HG02588 (cell line): ENCODE results near the gene RASIP1.
"Not testable (repeated sequence)": the region's sequence is repeated elsewhere in the genome, so short reads cannot be mapped to it uniquely, and the experiment has no call there.

Experiments
- ATAC-seq: cut with Tn5 transposase; IDR thresholded peaks from one replicate; pipeline ENCODE4 v1.9.1; 2021; ENCODE audit warnings: mild to moderate bottlenecking, moderate library complexity; ENCODE audit not compliant: unreplicated experiment

RASIP1 gene

DNA sequence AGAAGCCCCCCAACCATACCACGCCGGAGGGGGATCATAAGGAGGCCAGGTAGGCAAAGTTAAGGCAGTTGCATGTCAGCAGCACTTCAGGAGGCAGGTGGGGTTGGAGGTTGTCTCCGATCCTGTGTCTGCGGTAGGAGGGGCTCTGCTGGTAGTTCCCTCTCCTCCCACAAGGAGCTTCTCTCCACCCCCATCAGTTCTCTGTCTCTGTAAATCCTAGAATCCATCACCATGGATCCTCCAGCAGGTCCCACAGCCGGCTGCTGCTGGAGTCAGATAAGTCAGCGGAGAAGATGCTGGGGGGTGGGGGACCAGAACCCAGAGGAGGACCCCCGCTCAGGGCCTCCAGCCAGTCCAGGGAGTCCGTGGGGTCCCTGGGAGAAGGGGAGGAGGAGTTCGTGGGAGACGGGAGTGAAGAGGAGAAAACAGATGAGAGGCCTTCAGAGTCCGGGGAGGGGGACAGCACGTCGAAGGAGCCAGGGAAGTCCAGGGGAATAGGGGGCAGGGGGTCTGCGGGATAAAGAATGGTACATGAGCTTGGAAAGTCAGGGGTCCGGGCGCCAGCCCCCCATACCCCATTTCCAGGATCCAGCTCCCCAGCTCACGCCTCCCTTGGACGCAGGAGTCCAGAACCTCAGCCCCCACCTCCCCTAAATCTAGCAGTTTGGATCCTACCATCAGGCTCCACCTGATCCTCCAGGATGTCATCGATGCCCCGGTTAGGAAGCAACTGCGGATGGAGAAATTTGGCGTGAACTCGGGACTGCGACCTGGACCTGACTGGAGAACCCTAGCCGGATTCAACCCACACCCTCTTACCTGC is 27.2 kb downstream of the RASIP1 start:
- ATAC-seq = no peak

DNA sequence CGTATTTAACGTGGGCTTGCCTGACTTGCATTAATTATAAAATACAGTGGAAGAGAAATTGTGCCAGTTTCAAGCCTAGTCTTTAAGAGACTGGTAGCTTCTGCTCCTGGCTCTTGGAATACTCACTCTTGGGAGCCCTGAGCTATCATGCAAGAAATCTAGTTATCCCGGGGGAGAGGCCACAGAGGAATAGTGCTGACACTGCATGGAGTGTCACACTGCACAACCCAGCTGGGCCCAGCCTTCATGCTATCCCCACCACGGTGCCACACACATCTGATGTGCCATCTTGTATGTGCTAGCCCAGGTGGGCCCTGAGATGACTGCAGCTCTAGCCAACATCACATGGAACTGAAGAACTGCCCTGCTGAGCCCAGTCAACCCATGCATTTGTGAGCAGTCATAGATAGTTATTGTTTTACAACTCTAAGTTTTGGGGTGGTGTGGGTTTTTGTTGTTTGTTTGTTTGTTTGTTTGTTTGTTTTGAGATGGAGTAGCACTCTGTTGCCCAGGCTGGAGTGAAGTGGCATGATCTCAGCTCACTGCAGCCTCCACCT is 29.2 kb downstream of the RASIP1 start:
- ATAC-seq = no peak

DNA sequence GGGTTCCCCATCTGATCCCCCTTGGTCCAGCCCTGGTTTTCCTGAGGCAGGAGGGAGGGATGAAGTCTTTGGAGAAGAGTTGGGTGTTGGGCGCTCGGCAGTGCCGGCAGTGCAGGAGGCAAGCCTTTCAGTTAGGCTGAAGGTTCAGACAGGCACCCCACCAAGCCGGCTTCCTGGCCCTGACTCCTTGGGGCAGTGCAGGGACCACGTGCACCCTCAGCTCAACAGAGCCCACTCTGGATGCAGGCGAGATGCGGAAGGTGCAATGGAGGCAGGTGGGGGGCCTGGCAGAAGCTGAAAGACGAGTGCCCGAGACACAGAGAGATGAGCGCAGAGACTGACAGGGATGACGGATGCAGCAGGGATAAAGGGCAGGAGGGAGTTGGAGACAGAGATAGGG is 31.9 kb downstream of the RASIP1 start:
- no peak for ATAC-seq

DNA sequence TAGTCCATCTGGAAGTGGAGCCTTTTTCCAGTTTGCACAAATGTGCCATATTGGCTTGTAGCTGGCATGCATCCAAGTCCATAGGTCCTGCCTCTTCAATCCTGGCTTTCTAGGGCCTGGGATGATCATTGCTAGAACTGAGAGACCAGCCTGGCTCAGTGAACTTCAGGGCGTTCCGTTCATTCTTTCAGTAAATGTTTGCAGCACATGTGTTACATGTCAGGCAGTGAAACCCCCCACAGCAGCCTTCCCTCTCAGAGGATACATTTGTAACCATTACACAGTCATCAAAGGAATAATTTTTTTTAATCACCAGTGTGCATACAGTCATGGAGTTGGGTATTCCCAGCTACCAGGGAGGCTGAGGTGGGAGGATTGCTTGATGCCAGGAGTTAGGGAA is 35.0 kb downstream of the RASIP1 start:
- ATAC-seq = no peak

DNA sequence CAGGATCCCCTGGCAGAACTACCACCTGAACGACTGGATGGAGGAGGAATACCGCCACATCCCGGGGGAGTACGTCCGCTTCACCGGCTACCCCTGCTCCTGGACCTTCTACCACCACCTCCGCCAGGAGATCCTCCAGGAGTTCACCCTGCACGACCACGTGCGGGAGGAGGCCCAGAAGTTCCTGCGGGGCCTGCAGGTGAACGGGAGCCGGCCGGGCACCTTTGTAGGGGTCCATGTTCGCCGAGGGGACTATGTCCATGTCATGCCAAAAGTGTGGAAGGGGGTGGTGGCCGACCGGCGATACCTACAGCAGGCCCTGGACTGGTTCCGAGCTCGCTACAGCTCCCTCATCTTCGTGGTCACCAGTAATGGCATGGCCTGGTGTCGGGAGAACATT is 37.1 kb downstream of the RASIP1 start:
- no peak for ATAC-seq

DNA sequence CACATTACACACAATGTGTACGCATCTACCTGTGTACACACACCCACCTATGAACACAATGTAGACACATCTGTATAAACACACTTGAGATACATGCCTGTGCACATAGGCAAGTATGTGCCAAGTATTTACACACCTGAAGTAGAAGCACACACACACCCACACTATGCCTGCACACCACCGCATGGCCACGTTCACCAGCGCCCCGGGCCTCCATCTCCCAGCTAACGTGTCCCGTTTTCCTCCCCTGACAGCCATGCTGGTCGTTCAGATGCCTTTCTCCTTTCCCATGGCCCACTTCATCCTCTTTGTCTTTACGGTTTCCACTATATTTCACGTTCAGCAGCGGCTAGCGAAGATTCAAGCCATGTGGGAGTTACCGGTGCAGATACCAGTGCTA is 37.7 kb downstream of the RASIP1 start:
- ATAC-seq = no peak

DNA sequence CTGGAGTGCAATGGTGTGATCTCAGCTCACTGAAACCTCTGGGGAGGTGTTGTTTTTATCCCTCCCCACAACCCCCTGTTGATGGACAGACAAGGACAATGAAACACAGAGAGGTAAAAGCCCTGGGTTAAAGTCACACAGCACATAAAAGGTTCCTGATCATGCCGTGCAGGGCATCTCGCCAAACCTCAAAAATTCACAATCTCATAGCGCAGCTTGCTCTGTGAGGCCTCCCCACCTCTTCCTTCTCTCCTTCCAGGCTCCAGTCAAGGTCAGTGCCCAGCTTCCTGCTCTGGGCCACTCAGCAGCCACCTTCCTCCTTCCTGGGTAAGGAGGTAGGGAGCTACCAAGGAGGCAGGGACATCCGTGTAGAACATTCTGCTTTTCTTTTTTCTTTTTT is 42.4 kb downstream of the RASIP1 start:
- no peak for ATAC-seq

DNA sequence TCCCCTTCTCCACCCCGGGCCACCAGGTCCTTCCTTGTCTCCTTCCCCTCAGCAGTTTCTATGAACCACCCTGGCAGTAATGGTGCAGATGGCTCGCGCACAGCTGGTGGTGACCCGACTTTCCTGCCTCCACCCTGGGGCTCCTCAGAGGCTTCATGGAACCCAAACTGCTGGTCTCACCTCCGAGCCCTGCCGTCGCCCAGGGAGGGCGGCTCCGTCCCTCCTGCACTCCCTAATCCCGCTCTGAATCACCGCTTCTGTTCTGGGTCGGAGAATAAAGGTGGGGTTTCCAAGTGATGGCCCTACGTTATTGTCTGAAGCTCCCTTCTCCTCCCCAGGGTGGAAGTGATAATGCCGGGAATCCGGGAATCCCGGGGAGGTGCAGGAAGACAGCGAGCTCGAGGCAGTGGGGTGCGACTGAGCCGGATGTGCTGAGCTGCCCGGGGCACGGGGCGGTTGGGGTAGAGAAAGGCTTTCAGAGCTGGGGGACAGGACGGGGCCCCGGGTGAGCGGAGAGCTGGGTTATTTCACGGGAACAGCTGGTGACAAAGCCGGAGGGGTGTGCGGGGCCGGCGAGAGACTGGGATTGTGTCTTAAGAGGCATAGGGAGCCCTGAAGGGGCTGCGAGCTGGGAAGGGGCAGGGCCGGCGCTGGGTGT is 43.9 kb downstream of the RASIP1 start:
- no peak for ATAC-seq

DNA sequence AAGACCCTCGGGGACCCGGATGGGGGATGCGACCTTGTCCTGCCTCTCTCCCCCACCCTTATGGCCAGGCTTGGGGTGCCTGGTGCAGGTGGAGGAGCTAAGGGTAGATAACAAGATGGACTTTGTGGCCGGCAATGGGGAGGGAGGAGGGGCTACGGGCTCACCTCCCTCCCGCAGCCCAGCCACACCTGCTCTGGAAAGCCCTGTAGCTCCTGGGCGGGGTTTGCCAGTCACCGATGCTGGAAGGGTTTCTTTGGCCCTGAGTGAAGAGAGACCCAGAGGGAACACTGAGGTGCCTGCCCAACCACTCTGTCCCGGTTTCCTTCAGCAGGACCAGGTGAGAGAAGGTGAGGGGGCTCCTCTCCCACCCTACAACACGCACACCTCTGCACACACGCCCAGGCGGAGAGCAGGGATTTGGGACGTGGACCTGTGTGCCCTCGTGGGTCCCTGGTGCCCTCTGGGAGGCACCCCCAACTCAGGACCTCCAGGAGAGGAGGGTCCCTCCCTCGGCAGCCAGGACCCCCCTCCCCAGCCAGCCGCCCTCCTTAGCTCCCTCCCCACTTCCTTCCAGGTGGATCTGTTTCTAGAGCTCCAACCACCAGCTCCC is 44.6 kb downstream of the RASIP1 start, which contains the start of gene FUT2:
TSS of gene FUT2 (plus strand) at position 229 of the 610 bp plus-strand sequence. CDS start 6,986 bp downstream, outside the sequence.
- no peak for ATAC-seq

DNA sequence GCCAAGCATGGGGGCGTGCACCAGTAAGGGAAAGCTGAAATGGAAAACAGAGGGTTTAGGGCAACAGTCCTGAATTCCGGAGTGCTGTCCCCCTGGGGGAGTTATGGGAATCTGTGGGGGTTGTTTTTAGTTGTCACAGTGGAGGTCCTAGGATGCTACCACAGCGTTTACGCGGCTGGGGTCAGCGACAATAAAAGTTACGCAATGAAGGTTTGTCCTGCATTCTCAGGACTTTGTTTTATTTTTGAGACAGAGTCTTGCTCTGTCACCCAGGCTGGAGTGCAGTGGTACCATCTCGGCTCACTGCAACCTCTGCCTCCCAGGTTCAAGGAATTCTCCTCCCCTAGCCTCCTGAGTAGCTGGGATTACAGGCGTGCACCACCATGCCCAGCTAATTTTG is 46.8 kb downstream of the RASIP1 start:
- not testable (repeated sequence) for ATAC-seq

DNA sequence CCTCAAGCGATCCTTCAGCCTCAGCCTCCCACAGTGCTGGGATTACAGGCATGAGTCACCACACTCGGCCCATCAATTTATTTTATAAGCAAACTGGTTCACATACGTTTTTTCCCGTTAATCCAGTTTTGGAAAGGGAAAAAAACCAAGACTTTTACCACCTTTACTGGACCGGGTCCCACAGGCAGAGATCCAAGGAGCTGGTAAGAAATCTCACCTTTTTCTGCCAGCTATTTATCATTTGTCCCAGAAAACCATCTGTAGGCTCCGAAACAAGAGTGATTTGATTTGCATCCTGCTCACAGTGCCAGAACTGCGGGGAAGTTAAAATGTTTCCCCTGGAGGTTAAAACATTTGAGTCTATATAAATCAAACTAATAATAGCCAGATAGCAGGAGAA is 51.0 kb downstream of the RASIP1 start:
- ATAC-seq = no peak

DNA sequence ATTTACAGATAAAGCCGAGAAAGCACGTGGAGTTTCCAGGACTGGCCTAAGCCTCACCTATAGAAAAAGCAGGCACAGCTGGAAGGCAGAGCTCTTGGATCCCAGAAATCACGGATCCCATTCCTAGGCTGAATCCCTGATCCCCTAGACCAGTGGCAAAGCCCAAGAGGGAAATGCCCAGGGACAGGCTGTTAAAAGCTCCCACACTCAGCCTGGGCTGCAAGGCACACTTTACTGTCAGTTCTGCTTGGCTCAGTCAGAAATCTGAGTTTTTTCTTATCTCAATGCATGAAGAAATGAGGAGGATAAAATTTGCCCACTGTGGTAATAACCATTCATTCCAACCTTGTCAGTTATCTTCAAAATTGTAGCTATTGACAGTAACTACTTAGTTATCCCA is 52.6 kb downstream of the RASIP1 start:
- no peak for ATAC-seq

DNA sequence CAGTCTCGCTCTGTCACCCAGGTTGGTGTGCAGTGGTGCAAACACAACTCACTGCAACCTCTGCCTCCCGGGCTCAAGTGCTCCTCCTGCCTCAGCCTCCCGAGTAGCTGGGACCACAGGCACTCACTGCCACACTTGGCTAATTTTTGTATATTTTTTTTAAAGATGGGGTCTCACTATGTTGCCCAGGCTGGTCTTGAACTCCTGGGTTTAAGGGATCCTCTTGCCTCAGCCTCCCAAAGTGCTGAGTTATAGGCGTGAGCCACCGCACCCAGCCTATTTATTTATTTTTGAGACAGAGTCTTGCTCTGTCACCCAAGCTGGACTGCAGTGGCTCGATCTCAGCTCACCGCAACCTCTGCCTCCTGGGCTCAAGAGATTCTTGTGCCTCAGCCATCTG is 53.8 kb downstream of the RASIP1 start:
- ATAC-seq = not testable (repeated sequence)

DNA sequence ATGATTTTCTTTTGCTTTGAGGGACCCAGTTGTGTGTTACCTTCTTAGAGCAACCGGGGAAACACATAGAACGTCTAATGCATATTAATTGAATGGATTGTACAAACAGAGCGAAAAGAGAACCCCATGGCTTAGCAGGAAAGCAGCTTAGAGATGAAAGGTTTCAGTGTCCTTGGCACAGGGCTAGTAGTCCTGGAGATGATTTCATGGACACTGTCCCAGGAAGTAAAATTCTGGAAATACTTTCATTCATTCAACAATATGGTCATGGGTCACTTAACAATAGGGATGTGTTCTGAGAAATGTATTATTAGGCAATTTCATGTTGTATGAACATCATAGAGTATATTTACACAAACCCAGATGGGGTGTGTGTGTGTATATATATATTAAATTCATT is 54.3 kb downstream of the RASIP1 start:
- no peak for ATAC-seq

DNA sequence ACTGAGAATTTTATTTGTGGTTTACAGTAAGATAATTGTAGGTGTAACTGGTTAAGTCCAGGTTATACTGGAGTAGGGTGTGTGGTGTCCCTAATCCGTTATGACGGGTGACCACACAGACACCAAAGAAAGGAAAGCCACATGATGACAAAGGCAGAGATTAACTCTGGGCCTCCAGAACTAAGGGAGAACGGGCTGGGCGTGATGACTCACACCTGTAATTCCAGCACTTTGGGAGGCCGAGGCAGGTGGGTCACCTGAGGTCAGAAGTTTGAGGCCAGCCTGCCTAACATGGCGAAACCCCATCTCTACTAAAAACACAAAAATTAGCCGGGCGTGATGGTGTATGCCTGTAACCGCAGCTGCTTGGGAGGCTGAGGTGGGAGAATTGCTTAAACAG is 54.8 kb downstream of the RASIP1 start:
- no peak for ATAC-seq

DNA sequence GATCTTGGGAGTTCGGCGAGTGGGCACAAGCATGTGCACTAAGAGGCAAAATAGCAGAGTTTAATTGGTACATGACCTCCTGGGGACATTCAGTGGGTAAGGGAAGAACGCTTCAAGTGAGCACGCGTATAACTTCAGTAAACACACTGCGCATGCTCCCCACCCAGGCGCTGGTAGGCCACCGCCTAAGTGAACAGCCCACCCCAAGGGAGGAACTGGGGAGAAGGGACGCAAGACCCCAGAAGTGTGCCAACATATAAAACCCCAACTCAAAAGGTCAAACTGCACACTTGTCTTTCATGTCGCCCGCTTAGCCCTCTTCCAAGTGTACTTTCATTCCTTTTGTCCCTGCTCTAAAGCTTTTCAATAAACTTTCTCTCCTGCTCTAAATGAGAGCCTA is 57.1 kb downstream of the RASIP1 start:
- no peak for ATAC-seq

DNA sequence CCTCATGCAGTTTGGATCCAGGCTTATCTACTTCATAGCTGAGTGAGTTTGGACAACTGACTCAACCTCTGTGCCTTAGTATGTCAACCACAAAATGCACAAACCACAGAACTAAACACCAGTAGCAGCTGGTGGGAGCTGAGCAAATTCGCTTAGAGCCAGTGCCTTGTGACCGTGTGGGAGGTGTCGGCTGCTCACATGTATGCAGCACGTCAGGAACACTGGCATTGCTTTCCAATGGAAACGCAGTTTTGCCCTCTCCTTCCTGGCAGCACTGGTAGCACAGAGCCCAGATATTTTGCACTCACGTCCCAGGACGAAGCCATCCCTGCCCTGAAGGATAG is 59.3 kb downstream of the RASIP1 start:
- ATAC-seq = no peak

DNA sequence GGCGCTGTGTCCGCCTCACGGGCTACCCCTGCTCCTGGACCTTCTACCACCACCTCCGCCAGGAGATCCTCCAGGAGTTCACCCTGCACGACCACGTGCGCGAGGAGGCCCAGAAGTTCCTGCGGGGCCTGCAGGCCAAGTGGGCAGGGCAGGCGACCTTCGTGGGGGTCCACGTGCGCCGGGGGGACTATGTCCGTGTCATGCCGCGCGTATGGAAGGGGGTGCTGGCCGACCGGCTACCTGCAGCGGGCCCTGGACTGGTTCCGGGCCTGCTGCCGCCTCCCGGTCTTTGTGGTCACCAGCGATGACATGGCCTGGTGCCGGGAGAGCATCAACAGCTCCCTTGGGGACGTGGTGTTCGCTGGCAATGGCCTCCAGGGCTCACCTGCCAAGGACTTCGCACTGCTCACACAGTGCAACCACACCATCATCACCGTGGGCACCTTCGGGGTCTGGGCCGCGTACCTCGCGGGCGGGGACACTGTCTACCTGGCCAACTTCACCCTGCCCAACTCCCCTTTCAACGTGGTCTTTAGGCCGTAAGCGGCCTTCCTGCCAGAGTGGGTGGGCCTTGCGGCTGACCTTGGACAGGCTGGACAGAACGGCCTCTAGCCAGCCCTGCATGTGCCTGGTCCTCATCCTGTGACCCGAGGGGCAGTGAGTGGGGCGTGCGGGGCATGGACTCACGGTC is 59.8 kb downstream of the RASIP1 start:
- ATAC-seq = no peak

DNA sequence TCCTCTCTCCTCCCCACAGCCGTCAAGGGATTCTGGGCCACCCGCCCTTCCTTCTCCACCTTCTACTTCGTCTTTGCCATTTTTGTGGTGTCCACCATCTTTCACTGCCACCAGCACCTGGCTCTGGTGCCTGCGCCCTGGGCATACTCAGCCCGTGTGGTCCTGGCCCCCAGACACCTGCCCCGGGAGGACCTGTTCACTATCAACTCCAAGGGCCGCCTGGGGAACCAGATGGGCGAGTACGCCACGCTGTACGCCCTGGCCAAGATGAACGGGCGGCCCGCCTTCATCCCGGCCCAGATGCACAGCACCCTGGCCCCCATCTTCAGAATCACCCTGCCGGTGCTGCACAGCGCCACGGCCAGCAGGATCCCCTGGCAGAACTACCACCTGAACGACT is 60.4 kb downstream of the RASIP1 start:
- not testable (repeated sequence) for ATAC-seq

DNA sequence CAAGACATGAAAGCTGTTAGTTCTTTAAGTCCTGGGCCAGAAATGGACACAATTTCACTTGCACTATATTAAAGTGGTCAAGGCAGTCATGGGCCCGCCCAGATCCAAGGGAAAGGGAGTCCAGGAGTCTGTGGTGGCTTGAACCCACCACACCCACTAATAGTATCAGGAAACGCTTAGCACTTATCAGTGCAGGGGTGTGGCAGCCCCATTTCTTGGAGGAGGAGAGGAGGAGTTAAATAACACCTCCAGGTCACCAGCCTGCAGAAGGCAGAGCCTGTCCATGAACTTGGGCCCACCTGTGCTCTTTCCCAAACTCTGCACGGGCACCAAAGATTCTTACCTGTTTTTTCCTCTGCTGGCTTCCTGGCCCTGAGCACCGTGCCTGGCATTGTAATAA is 62.2 kb downstream of the RASIP1 start:
- ATAC-seq = no peak

DNA sequence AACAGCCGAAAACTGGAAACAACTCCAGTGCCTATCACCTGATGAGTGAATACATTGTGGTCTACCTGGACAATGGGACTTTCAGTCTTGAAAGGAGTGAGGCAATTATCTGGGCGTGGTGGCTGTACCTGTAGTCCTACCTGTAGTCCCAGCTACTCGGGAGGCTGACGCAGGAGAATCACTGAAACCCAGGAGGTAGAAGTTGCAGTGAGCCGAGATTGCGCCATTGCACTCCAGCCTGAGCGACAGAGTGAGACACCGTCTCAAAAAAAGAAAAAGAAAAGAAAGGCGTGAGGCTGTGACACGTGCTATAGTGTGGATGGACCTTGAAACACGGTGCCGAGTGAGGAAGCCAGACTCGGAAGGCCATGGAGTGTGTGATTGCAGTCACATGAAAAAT is 63.5 kb downstream of the RASIP1 start:
- no peak for ATAC-seq
